C1 segment of cervical spinal cord (tissue), 14 donors: ENCODE measurements around the gene KLRC4.
"Not testable (repeated sequence)": the region's sequence is repeated elsewhere in the genome, so short reads cannot be mapped to it uniquely, and the experiment has no call there.

Experiments used
- DNase-seq, 14 donors: peaks; one replicate each; lab custom pipeline; 2025; lab: John Stamatoyannopoulos, UW

The KLRC4 gene, protein sequence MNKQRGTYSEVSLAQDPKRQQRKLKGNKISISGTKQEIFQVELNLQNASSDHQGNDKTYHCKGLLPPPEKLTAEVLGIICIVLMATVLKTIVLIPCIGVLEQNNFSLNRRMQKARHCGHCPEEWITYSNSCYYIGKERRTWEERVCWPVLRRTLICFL

DNA sequence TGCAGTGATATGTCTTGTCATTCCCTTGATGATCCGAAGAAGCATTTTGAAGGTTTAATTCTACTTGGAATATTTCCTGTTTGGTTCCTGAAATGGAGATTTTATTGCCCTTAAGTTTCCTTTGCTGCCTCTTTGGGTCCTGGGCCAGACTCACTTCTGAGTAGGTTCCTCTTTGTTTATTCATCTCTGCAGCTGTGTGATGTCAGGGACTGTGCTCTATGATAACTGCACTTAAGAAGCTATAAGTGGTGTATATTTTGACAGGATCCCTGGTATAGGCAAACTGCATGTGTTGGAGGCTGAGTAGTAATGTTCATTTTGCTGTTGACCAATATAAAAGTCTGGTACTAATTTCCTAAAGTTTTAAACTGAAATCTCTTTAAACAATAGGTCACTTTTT is at the start of gene KLRC4:
Gene KLRC4, minus strand, starts transcription at position 366 of the 400 bp plus-strand sequence. Its CDS starts 182 bp downstream, at position 184.
- DNase-seq, result no peak

DNA sequence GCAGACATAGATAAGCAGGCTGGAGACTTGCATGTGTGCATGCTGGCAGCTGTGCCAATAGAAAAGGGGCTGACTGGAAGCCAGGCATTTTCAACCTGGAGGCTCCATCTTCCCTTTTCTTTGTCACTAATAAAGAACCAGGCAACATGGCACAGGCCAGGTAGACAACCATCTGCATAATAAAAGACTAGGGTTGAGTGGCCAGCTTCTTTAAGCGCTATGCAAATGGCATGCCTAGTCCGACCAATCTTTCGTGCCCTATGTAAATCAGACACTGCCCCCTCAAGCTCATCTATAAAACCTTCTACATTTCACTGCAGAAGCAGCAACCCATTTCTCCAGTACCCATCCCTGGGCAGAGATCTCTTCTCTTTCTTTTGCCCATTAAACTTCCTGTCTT is 48.2 kb upstream of the KLRC4 start:
- no peak for DNase-seq

DNA sequence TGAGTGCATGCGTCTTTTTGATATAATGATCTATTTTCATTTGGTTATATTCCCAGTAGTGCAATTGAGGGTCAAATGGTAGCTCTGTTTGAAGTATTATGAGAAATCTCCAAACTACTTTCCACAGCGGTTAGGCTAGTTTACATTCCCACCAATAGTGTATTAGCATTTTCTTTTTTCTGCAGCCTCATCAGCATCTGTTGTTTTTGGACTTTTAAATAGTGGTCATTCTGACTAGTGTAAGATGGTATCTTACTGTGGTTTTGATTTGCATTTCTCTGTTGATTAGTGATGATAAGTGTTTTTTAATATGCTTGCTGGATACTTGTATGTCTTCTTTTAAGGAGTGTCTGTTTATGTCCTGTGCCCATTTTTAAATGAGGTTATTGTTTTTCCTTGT is 47.3 kb upstream of the KLRC4 start:
- no peak for DNase-seq

DNA sequence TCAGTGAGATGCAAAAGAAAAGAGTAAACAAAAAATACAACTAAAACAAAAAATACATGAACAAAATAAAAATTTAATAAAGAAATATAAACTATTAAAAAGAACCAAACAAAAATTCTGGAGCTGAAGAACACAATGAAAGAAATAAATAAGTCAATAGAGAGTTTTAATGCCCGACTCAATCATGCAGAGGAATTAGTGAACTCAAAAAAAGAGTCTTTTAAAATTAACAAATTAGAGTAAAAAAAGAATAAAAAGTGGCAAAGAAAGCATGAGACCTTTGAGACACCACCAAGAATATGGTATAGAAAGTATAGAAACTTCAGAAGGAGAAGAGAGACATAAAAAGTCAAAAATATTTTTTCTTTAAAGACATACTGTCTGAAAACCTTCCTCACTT is 46.2 kb upstream of the KLRC4 start:
- no peak for DNase-seq

DNA sequence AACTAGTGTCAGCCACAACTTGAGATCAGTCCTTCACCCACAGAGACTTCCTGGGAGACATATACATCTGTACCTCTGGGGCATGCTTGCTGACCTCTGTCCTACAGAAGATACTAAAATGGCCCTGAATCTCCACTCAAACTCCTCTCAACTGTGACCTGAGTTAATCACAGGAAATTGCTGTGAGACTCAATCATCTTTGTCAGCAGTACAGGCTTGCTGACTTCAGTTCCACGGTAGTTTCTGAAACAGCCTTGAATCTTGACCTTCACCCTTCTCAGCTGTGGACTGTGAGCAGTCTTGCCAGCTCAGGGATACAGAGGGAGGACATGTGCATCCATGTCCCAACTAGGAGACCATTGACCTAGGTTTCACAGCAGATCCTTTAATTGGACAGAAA is 45.0 kb upstream of the KLRC4 start:
- DNase-seq, result no peak

DNA sequence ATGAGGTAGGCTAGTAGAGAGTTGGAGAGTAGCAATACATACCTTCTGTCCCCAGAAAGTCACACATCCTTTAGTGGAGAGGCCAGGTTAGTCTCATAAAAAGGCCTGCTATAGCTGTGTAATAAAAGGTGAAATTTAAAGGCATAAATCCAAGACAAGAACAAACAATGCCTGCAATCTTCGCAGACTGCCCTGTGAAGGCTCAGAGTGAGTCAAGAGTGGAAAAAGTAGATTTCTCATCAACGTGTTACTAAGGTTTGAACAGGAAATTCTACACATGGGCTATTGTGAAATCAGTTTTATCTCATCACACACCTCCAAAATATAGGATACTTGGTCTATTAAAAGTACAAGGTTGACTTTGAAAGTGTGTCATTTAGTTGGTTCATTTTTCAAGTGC is 43.6 kb upstream of the KLRC4 start, which contains the start of gene KLRC1:
Gene KLRC1, minus strand, starts transcription at position 222 of the 400 bp plus-strand sequence. CDS start 2,221 bp downstream, outside the sequence.
- no peak for DNase-seq

DNA sequence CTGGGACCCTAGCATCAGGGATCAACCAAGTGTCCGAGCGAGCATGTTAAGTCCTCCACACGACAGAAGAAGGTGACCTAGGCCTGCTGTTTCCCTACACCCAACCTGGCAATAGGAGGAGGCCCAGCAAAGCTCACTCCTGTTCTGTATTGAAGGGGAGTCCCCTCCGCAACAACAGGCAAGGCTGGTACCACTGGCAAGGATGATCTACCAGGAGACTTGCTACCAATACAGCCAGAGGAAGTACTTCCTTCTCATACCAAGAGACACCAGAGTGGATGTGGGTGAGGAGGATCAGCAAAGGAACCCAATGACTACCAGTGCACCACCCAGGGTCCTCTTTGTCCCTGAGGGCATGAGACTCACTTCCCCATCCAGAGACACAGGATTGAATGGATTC is 38.7 kb upstream of the KLRC4 start:
- DNase-seq, result no peak

DNA sequence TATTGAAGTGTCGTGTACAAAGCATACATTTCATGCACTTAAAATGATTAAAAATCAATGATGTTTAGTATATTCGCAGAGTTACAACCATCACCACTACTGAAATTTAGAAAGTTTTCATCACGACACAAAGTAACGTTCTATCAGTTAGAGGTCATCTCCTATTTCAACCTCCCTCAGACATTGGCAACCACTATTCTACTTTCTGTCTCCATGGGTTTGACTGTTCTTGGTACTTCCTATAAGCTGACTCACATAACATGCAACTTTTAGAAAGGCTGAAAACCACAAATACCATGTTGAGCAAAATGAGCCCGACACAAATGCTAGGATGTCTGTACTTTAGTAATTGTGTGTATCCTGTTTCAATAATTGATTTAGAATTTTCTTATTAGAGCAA is 36.5 kb upstream of the KLRC4 start:
- DNase-seq, result not testable (repeated sequence)

DNA sequence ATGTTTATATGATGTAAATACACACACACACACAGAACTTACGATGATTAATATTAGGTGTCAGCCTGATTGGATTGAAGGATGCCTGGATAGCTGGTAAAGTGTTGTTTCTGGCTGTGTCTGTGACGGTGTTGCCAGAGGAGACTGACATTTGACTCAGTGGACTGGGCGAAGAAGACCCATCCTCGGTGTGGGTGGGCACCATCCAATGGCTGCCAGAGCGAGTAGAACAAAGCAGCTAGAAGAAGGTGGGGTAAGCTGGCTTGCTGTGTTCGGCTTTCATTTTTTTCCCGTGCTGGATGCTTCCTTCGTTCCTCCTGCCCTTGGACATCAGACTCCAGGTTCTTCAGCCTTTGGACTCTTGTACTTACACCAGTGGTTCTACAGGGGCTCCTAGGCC is 31.6 kb upstream of the KLRC4 start:
- DNase-seq, result peak in 1 of 14 donors; percentile 1

DNA sequence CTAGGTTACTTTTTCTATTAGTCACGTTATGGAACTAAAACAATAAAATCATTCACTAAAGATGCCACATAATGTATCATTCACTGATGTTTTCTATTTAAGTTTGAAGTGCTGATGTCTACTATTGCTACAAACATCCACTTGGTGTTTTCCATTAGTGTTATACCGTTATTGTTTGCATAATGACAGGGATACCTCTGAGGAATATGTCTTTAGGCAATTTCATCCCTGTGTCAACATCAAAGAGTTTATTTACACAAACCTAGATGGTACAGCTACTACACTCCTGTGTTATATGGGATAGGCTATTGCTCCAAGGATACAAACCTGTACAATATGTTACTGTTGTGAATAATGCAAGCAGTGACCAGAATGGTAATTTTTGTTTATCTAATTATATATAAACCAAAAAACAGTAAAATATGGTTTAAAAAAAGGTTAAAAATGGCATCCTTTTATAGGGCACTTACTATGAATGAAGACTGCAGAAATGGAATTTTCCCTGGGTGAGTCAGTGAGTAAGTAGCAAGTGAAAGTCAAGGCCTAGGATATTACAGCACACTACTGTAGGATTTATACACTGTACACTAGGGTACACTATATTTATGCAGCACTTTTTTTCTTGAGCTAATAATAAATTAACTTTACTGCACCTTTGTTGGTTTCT is 30.2 kb upstream of the KLRC4 start:
- not testable (repeated sequence) for DNase-seq

DNA sequence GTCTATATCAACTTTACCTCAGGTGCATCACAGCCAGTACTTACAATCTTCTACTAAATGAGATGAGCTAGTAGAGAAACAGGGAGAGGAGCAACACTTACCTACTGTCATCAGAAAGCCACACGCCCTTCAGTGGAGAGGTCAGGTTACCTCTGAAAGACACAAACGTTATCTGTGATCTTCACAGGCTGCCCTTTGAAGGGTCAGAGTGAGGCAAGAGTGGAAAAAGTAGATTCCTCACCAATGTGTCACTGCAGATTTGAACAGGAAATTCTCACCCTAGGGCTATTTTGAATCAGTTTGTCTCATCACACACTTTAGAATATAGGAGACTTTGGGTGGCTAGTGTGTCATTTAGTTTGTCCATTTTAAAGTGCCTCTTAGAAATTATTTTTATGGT is 28.0 kb upstream of the KLRC4 start:
- not testable (repeated sequence) for DNase-seq

DNA sequence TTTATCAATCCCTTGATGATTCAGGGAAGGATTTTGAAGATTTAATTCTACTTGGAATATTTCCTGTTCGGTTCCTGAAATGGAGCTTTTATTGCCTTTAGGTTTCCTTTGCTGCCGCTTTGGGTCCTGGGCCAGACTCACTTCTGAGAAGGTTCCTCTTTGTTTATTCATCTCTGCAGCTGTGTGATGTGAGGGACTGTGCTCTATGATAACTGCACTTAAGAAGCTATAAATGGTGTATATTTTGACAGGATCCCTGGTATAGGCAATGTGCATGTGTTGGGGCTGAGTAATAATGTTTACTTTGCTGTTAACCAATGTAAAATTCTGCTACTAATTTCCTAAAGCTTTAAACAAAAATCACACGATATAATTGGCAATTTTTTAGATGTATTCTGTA is 26.3 kb upstream of the KLRC4 start, which contains the start of gene KLRC2:
Gene KLRC2, minus strand, starts transcription at position 195 of the 400 bp plus-strand sequence. Its CDS starts 24 bp downstream, at position 171.
- peak in 1 of 14 donors; percentile 0 for DNase-seq

DNA sequence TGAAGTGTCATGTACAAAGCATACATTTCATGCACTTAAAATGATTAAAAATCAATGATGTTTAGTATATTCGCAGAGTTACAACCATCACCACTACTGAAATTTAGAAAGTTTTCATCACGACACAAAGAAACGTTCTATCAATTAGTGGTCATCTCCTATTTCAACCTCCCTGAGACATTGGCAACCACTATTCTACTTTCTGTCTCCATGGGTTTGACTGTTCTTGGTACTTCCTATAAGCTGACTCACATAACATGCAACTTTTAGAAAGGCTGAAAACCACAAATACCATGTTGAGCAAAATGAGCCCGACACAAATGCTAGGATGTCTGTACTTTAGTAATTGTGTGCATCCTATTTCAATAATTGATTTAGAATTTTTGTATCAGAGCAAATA is 21.1 kb upstream of the KLRC4 start:
- DNase-seq, result not testable (repeated sequence)

DNA sequence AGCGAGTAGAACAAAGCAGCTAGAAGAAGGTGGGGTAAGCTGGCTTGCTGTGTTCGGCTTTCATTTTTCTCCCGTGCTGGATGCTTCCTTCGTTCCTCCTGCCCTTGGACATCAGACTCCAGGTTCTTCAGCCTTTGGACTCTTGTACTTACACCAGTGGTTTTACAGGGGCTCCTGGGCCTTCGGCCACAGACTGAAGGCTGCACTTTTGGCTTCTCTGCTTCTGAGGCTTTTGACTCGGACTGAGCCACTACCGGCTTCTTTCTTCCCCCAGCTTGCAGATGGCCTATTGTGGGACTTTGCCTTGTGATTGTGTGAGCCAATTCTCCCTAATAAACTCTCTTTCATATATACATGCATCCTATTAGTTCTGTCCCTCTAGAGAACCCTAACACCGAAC is 16.4 kb upstream of the KLRC4 start:
- peak in 1 of 14 donors; percentile 4 for DNase-seq

DNA sequence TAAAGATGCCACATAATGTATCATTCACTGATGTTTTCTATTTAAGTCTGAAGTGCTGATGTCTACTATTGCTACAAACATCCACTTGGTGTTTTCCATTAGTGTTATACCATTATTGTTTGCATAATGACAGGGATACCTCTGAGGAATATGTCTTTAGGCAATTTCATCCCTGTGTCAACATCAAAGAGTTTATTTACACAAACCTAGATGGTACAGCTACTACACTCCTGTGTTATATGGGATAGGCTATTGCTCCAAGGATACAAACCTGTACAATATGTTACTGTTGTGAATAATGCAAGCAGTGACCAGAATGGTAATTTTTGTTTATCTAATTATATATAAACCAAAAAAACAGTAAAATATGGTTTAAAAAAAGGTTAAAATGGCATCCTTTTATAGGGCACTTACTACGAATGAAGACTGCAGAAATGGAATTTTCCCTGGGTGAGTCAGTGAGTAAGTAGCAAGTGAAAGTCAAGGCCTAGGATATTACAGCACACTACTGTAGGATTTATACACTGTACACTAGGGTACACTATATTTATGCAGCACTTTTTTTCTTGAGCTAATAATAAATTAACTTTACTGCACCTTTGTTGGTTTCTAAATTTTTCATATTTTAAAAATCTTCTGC is 14.8 kb upstream of the KLRC4 start:
- DNase-seq, result not testable (repeated sequence)

DNA sequence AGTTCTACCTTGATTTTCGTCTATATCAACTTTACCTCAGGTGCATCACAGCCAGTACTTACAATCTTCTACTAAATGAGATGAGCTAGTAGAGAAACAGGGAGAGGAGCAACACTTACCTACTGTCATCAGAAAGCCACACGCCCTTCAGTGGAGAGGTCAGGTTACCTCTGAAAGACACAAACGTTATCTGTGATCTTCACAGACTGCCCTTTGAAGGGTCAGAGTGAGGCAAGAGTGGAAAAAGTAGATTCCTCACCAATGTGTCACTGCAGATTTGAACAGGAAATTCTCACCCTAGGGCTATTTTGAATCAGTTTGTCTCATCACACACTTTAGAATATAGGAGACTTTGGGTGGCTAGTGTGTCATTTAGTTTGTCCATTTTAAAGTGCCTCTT is 12.6 kb upstream of the KLRC4 start:
- DNase-seq, result not testable (repeated sequence)

DNA sequence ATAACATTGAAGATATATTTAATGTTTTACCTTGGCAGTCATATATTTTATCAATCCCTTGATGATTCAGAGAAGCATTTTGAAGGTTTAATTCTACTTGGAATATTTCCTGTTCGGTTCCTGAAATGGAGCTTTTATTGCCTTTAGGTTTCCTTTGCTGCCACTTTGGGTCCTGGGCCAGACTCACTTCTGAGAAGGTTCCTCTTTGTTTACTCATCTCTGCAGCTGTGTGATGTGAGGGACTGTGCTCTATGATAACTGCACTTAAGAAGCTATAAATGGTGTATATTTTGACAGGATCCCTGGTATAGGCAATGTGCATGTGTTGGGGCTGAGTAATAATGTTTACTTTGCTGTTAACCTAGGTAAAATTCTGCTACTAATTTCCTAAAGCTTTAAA is 10.8 kb upstream of the KLRC4 start, which contains the start of gene KLRC3:
Gene KLRC3, minus strand, starts transcription at position 262 of the 400 bp plus-strand sequence. Its CDS starts 45 bp downstream, at position 217.
- not testable (repeated sequence) for DNase-seq

DNA sequence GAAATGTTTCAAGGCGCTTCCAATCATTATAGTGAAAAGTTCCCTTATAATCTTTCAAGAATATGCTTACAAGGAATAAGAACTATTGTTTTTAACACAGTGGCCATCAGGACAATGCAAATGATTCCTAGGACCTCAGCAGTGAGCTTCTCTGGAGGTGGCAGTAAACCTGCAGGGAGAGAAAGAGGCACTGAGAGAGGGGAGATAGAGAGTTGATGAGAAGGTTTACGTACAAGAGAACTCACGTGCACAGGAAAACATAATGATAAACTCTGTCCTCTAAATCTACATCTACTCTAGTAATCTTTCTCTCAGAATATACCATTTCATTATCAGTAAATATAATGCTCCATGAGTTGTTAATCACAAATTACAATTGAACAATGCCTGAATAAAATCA is 715 bp downstream of the KLRC4 start:
- DNase-seq, result no peak

DNA sequence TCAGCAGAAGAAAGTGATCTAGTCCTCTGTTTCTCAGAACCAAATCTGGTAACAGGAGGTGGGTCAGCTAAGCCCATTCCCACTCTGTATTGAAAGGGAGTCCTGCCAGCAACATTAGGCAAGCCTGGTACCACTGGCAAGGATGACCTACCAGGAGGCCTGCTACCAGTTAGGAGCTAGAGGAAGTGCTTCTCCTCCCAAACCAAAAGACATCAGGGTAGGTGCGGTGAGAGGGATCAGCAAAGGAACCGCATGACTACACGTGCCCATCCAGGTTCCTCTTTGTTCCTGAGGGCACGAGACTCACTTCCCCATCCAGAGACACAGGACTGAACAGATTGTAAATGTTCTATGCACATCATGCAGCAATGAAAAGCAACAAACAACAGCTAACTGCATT is 2.8 kb downstream of the KLRC4 start:
- DNase-seq, result no peak

DNA sequence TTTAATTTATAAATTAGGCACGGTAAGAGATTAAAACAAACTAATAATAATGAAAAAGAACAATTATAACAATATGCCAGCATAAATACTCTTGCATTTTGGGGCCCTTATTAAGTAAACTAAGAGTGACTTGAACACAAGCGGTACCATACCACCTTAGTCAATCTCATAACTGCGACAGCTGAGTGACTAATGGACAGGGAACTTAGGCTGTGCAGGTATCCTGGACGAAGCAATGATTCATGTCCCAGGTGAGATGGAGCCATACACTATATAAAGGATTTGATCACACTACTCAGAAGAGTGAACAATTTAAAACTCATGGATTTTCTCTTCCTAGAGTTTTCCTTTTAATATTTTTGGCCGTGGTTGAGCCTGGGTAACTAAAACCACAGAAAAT is 4.3 kb downstream of the KLRC4 start:
- no peak for DNase-seq

DNA sequence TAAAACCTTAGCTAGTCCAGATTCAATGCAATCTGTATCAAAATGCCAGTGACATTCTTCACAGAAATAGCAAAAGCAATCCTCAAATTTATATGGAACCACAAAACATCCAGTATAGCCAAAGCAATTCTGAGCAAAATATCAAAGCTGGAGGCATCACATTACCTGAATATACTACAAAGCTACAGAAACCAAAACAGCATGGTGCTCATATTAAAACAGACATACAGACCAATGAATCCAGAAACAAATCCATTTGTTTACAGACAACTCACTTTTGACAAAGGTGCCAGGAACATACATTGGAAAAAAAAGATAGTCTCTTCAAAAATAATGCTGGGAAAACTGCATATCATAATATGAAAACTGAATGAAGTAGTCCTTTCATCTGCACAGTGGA is 4.8 kb downstream of the KLRC4 start:
- no peak for DNase-seq

DNA sequence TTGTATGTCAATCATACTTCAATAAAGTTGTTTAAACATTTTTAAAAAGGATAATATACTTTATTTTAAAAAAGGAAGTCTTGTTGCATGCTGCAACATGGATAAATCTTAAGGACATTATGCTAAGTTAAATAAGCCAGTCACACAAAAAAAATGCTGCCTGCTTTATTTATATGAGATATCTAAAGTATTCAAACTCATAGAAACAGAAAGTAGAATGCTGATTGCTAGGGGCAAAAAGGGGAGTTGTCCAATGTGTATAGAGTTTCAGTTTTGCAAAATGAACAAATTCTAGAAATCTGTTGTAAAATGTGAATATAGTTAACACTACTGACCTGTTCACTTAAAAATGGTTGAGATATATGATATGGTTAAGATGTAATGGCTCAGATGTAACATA is 8.7 kb downstream of the KLRC4 start:
- DNase-seq, result no peak

DNA sequence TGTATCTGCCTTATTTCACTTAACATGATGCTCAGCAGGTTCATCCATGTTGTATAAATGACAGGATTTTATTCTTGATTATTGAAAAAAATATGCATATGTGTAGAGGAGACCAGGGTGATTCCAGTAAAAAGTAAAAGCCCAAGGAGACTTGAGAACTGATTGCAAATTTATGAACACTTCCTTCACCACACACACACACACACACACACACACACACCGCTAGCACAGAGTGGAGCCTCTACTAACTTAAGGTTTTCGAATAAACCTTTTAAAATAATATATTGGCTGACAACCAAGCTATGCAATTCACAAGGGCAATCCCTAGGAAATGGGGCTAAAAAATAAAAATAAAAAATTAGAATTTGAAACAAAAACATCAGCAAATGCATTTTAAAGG is 11.4 kb downstream of the KLRC4 start:
- no peak for DNase-seq
